Fibroblast of lung (primary cell): ENCODE measurements around the gene WDR7. TPM values are rescaled to one million over a fixed set of nuclear protein-coding genes. Genes with fewer than 3 reads are reported as not detected.

Experiments
- DNase-seq, 2 donors: peaks; one replicate each; pipeline versions ENCODE4 v3.0.0 to v3.0.0-alpha.2; 2010; ENCODE audit warnings: low read depth in 2 of 2
- H2AFZ ChIP-seq: 2 replicates; pipeline ENCODE4 v1.5.1; 2012; ENCODE audit warnings: low read length, control low read depth, inconsistent platforms
- H3K27ac ChIP-seq: 2 replicates; pipeline ENCODE4 v1.5.1; 2011; ENCODE audit warnings: low read length, control low read depth; ENCODE audit not compliant: insufficient read depth
- H3K27me3 ChIP-seq: 2 replicates; pipeline ENCODE4 v1.5.1; 2011; ENCODE audit warnings: mild to moderate bottlenecking, low read length; ENCODE audit not compliant: control insufficient read depth, insufficient read depth
- H3K36me3 ChIP-seq: 2 replicates; pipeline ENCODE4 v1.5.1; 2011; ENCODE audit warnings: low read length; ENCODE audit not compliant: control insufficient read depth, insufficient read depth
- H3K4me1 ChIP-seq: 2 replicates; pipeline ENCODE4 v1.5.1; 2011; ENCODE audit warnings: low read length; ENCODE audit not compliant: control insufficient read depth, insufficient read depth; ENCODE audit errors: extremely low read depth
- H3K4me2 ChIP-seq: 2 replicates; pipeline ENCODE4 v1.5.1; 2011; ENCODE audit warnings: low read length, control low read depth; ENCODE audit not compliant: insufficient read depth; ENCODE audit errors: extremely low read depth
- H3K4me3 ChIP-seq, 4 experiments: fragments of 200-600 bp in 1 of 4; sonication (generic) in 1 of 4; replicated peaks in 1 of 4; 2 replicates each; pipeline ENCODE4 v1.5.1; 2011 to 2016; ENCODE audit warnings: low read length in 4 of 4, low read depth in 3 of 4, mild to moderate bottlenecking in 3 of 4, control low read depth in 2 of 4, inconsistent platforms in 1 of 4, mixed read lengths in 1 of 4; ENCODE audit not compliant: insufficient read depth in 1 of 4; ENCODE audit errors: control extremely low read depth in 1 of 4
- H3K79me2 ChIP-seq: 2 replicates; pipeline ENCODE4 v1.5.1; 2012; ENCODE audit warnings: mild to moderate bottlenecking, low read length, inconsistent platforms; ENCODE audit not compliant: control insufficient read depth, insufficient read depth
- H3K9ac ChIP-seq: 2 replicates; pipeline ENCODE4 v1.5.1; 2011; ENCODE audit warnings: mild to moderate bottlenecking, low read length, control low read depth; ENCODE audit not compliant: insufficient read depth
- H3K9me3 ChIP-seq: 2 replicates; pipeline ENCODE4 v1.5.1; 2012; ENCODE audit warnings: low read depth, low read length; ENCODE audit not compliant: control insufficient read depth, insufficient read depth
- H4K20me1 ChIP-seq: 2 replicates; pipeline ENCODE4 v1.5.1; 2011; ENCODE audit warnings: low read length; ENCODE audit not compliant: control insufficient read depth, insufficient read depth; ENCODE audit errors: extremely low read depth
- CTCF ChIP-seq, 2 donors: IDR thresholded peaks in 1 of 2; conservative IDR thresholded peaks in 1 of 2; 1 replicate in 1 of 2; 2 replicates in 1 of 2; pipeline ENCODE4 v1.5.1; 2011 to 2012; ENCODE audit warnings: low read length in 2 of 2, control low read depth in 1 of 2, inconsistent platforms in 1 of 2, low read depth in 1 of 2, mild to moderate bottlenecking in 1 of 2
- EZH2 ChIP-seq: IDR thresholded peaks from 2 replicates; pipeline ENCODE4 v1.5.1; 2012; ENCODE audit warnings: low read length, control low read depth, mild to moderate bottlenecking; ENCODE audit errors: missing control alignments
- polyA plus RNA-seq, 2 donors: library from polyadenylated mRNA; depleted of rRNA in 1 of 2; stranded (reverse) in 1 of 2; unstranded in 1 of 2; fragments of >200 nt; gene quantifications; 2 replicates each; pipeline ENCODE4 v1.2.1, GENCODE V29; 2011 to 2012; ENCODE audit warnings: missing spikeins in 1 of 2
- total RNA-seq: library from RNA; depleted of rRNA; stranded (reverse); fragments of >200 nt; gene quantifications from 2 replicates; pipeline ENCODE4 v1.2.1, GENCODE V29; 2014

WDR7 gene
- total and polyA plus RNA-seq, 2 donors (not counting 1 experiment from before 2014, with no cell fraction given): 7.2 to 27.2 TPM

GRCh38 chr18:56977771-56978170, 326.6 kb downstream of the WDR7 start:
- Histone ChIP-seq H3K9me3 (no peaks in the 10 kb centered on the region), H3K79me2 (no peaks in the 10 kb centered on the region), H3K4me3 (no peak overlapping the region), H4K20me1 (no peaks in the 10 kb centered on the region), H3K4me2 (no peak overlapping the region), H3K27ac (no peak overlapping the region), H3K9ac (no peak overlapping the region), H3K4me1 (no peaks in the 10 kb centered on the region), H3K36me3 (no peaks in the 10 kb centered on the region), H2AFZ (no peak overlapping the region), H3K27me3 (no peaks in the 10 kb centered on the region)
- no peak for DNase-seq
- no peak for TF ChIP-seq EZH2
- no peak for TF ChIP-seq CTCF (conservative IDR thresholded peaks at IDR 0.05 in 1 of 2, IDR thresholded peaks at IDR 0.05 in 1 of 2; ENCODE audit: low read depth in 1 of 2, low read length in 2 of 2)

GRCh38 chr18:56980151-56980550, 329.0 kb downstream of the WDR7 start:
- Histone ChIP-seq H3K4me1 (no peaks in the 10 kb centered on the region), H3K9ac (no peak overlapping the region), H2AFZ (no peak overlapping the region), H3K4me3 (no peak overlapping the region), H3K9me3 (no peaks in the 10 kb centered on the region), H3K4me2 (no peak overlapping the region), H3K27ac (no peak overlapping the region), H4K20me1 (no peaks in the 10 kb centered on the region), H3K79me2 (no peaks in the 10 kb centered on the region), H3K27me3 (no peaks in the 10 kb centered on the region), H3K36me3 (no peaks in the 10 kb centered on the region)
- no peak for TF ChIP-seq CTCF (conservative IDR thresholded peaks at IDR 0.05 in 1 of 2, IDR thresholded peaks at IDR 0.05 in 1 of 2; ENCODE audit: low read depth in 1 of 2, low read length in 2 of 2)
- TF ChIP-seq EZH2: no peak
- no peak for DNase-seq

GRCh38 chr18:56982766-56983165, 331.6 kb downstream of the WDR7 start:
- Histone ChIP-seq H3K79me2 (no peaks in the 10 kb centered on the region), H3K9me3 (no peaks in the 10 kb centered on the region), H3K27me3 (no peaks in the 10 kb centered on the region), H4K20me1 (no peaks in the 10 kb centered on the region), H3K4me3 (no peak overlapping the region), H2AFZ (no peak overlapping the region), H3K4me1 (no peaks in the 10 kb centered on the region), H3K9ac (no peak overlapping the region), H3K36me3 (no peaks in the 10 kb centered on the region), H3K4me2 (no peak overlapping the region), H3K27ac (no peak overlapping the region)
- no peak for DNase-seq
- no peak for TF ChIP-seq EZH2
- TF ChIP-seq CTCF (conservative IDR thresholded peaks at IDR 0.05 in 1 of 2, IDR thresholded peaks at IDR 0.05 in 1 of 2; ENCODE audit: low read depth in 1 of 2, low read length in 2 of 2): no peak
